ENCODE measurements around the gene AHCYL2.

AHCYL2 gene

GRCh38 chr7:129225931-129226572 lies 1.2 kb downstream of the AHCYL2 start:
- DNase-seq (ENCODE audit: low spot score), result no peak
- no peak for TF ChIP-seq CTCF (IDR thresholded peaks at IDR 0.05; ENCODE audit: borderline replicate concordance, control extremely low read depth, extremely low read depth, insufficient read depth, missing control alignments)
- in situ Hi-C loops (cut with MboI; ENCODE audit: low sequenced_read_pairs, unreplicated experiment), result no loop called here

GRCh38 chr7:129227646-129228578 lies 3.1 kb downstream of the AHCYL2 start:
- TF ChIP-seq CTCF (IDR thresholded peaks at IDR 0.05; ENCODE audit: borderline replicate concordance, control extremely low read depth, extremely low read depth, insufficient read depth, missing control alignments), result no peak
- in situ Hi-C loops (cut with MboI; ENCODE audit: low sequenced_read_pairs, unreplicated experiment), result no loop called here
- DNase-seq (ENCODE audit: low spot score), result no peak

GRCh38 chr7:129228633-129229032 lies 3.8 kb downstream of the AHCYL2 start:
- in situ Hi-C loops (cut with MboI; ENCODE audit: low sequenced_read_pairs, unreplicated experiment), result no loop called here
- no peak for TF ChIP-seq CTCF (IDR thresholded peaks at IDR 0.05; ENCODE audit: borderline replicate concordance, control extremely low read depth, extremely low read depth, insufficient read depth, missing control alignments)

GRCh38 chr7:129231666-129232065 lies 6.8 kb downstream of the AHCYL2 start:
- in situ Hi-C loops (cut with MboI; ENCODE audit: low sequenced_read_pairs, unreplicated experiment), result no loop called here
- TF ChIP-seq CTCF (IDR thresholded peaks at IDR 0.05; ENCODE audit: borderline replicate concordance, control extremely low read depth, extremely low read depth, insufficient read depth, missing control alignments), result no peak
- no peak for DNase-seq (ENCODE audit: low spot score)

More at GRCh38 chr7:129228633-129229032, 3.8 kb downstream of the AHCYL2 start:
- no peak for DNase-seq (ENCODE audit: low spot score)

- no peak for DNase-seq (ENCODE audit: low spot score)
- no peak for TF ChIP-seq CTCF (IDR thresholded peaks at IDR 0.05; ENCODE audit: borderline replicate concordance, control extremely low read depth, extremely low read depth, insufficient read depth, missing control alignments)
- in situ Hi-C loops (cut with MboI; ENCODE audit: low sequenced_read_pairs, unreplicated experiment), result no loop called here
Measured at GRCh38 chr7:129238546-129238945, 13.7 kb downstream of the AHCYL2 start.

- in situ Hi-C loops (cut with MboI; ENCODE audit: low sequenced_read_pairs, unreplicated experiment), result no loop called here
- no peak for DNase-seq (ENCODE audit: low spot score)
- no peak for TF ChIP-seq CTCF (IDR thresholded peaks at IDR 0.05; ENCODE audit: borderline replicate concordance, control extremely low read depth, extremely low read depth, insufficient read depth, missing control alignments)
Measured at GRCh38 chr7:129240119-129240820, 15.4 kb downstream of the AHCYL2 start.
